ENCODE results near the gene BPIFB6. TPM values are rescaled to one million over a fixed set of nuclear protein-coding genes. Genes with fewer than 3 reads are reported as not detected.

BPIFB6 gene
- total and polyA plus RNA-seq, 10 donors: not detected

GRCh38 chr20:33030076-33030475 is 1.4 kb upstream of the BPIFB6 start:
- peaks cover 0 to 8% (median 0%) of the 10 kb centered on the region in 7 donors for H3K27me3 ChIP-seq (replicated peaks in 1 of 7)
- H3K9me3 ChIP-seq: peaks cover 0 to 11% (median 0%) of the 10 kb centered on the region in 8 donors
- no peaks in the 10 kb centered on the region for H3K36me3 ChIP-seq
- no peak for DNase-seq
- intact Hi-C loops (cut with DNase I; ENCODE audit: low total_unique reads): no loop called here
- H3K4me1 ChIP-seq: no peaks in the 10 kb centered on the region
- H3K27ac ChIP-seq: no peak overlapping the region
- TF ChIP-seq POLR2A (IDR thresholded peaks at IDR 0.05) (no peak), POLR2AphosphoS5 (IDR thresholded peaks at IDR 0.05) (no peak)
- TF ChIP-seq, protein P1, sequence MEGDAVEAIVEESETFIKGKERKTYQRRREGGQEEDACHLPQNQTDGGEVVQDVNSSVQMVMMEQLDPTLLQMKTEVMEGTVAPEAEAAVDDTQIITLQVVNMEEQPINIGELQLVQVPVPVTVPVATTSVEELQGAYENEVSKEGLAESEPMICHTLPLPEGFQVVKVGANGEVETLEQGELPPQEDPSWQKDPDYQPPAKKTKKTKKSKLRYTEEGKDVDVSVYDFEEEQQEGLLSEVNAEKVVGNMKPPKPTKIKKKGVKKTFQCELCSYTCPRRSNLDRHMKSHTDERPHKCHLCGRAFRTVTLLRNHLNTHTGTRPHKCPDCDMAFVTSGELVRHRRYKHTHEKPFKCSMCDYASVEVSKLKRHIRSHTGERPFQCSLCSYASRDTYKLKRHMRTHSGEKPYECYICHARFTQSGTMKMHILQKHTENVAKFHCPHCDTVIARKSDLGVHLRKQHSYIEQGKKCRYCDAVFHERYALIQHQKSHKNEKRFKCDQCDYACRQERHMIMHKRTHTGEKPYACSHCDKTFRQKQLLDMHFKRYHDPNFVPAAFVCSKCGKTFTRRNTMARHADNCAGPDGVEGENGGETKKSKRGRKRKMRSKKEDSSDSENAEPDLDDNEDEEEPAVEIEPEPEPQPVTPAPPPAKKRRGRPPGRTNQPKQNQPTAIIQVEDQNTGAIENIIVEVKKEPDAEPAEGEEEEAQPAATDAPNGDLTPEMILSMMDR (IDR thresholded peaks at IDR 0.05 in 8 of 11, conservative IDR thresholded peaks at IDR 0.05 in 3 of 11): no peak
- no peak overlapping the region for H3K4me3 ChIP-seq
- WGBS, 5 donors: 84 to 94% (median 86%) methylated on average over 7 to 9 of the region's 9 CpGs

DNA sequence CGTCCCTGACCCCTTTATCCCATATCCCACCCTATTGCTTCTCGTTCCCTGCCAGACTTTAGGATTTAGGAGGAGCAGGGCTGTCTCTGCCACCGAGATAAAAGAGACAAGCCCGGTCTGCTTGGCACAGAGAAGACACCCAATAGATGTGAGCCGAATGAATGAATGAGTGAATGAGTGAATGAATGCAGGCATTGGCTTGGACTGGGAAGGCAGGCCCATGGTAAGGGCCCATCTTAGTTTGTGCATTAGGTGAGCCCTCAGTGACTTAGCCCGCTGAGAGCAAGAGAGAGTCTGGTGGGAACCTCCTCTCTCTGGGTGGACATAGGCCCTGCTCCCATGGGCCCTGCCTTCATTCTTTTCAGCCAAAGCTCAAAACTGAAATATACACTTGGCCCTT is 879 bp upstream of the BPIFB6 start:
- Histone ChIP-seq H3K9me3 (peaks cover 0 to 11% (median 0%) of the 10 kb centered on the region in 8 donors), H3K36me3 (no peaks in the 10 kb centered on the region), H3K4me3 (no peak overlapping the region), H3K4me1 (no peaks in the 10 kb centered on the region), H3K27ac (no peak overlapping the region), H3K27me3 (replicated peaks in 1 of 7) (peaks cover 0 to 8% (median 0%) of the 10 kb centered on the region in 7 donors)
- intact Hi-C loops (cut with DNase I; ENCODE audit: low total_unique reads): no loop called here
- TF ChIP-seq, protein P1 (IDR thresholded peaks at IDR 0.05 in 8 of 11, conservative IDR thresholded peaks at IDR 0.05 in 3 of 11): no peak
- no peak for TF ChIP-seq POLR2A (IDR thresholded peaks at IDR 0.05)
- no peak for TF ChIP-seq POLR2AphosphoS5 (IDR thresholded peaks at IDR 0.05)
- 79 to 91% (median 83%) methylated on average over 6 of the region's 6 CpGs for WGBS, 5 donors
- no peak for DNase-seq

DNA sequence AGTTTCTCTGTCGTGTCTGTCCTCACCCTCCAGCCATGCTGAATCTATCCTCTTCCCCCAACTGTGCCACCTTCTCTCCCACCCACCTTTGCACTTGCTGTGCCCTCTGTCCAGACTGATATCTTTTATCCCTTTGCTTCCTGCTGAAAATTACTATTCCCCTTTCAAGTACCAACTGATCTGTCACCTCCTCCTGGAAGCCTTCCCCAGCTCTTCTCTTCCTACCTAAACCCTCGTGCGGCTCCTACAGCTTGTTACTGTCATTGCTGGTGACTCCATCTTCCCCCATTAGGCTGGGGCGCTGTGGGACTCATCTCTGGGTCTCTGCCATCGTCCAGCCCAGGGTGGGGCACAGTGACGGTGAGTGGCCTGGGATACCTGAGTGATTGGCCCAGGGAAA is 1.1 kb downstream of the BPIFB6 start:
- WGBS, 5 donors: 72 to 89% (median 82%) methylated on average over 6 of the region's 6 CpGs

GRCh38 chr20:33033381-33033780 is 1.9 kb downstream of the BPIFB6 start:
- TF ChIP-seq POLR2AphosphoS5 (IDR thresholded peaks at IDR 0.05): no peak
- no peak for TF ChIP-seq POLR2A (IDR thresholded peaks at IDR 0.05)
- TF ChIP-seq, protein P1 (IDR thresholded peaks at IDR 0.05 in 8 of 11, conservative IDR thresholded peaks at IDR 0.05 in 3 of 11): no peak
- no peaks in the 10 kb centered on the region for H3K4me1 ChIP-seq
- 62 to 78% (median 75%) methylated on average over 5 of the region's 5 CpGs for WGBS, 5 donors
- no peaks in the 10 kb centered on the region for H3K36me3 ChIP-seq
- peaks cover 0 to 11% (median 0%) of the 10 kb centered on the region in 8 donors for H3K9me3 ChIP-seq
- H3K4me3 ChIP-seq: no peak overlapping the region
- peaks cover 0 to under 1% (median 0%) of the 10 kb centered on the region in 7 donors for H3K27me3 ChIP-seq (replicated peaks in 1 of 7)
- no peak overlapping the region for H3K27ac ChIP-seq
- DNase-seq: no peak
- intact Hi-C loops (cut with DNase I; ENCODE audit: low total_unique reads): no loop called here

More for the DNA sequence above, 1.1 kb downstream of the BPIFB6 start:
- DNase-seq: no peak
- intact Hi-C loops (cut with DNase I; ENCODE audit: low total_unique reads): no loop called here
- TF ChIP-seq, protein P1 (IDR thresholded peaks at IDR 0.05 in 8 of 11, conservative IDR thresholded peaks at IDR 0.05 in 3 of 11): no peak
- TF ChIP-seq POLR2A (IDR thresholded peaks at IDR 0.05) (no peak), POLR2AphosphoS5 (IDR thresholded peaks at IDR 0.05) (no peak)
- H3K27ac ChIP-seq: no peak overlapping the region
- H3K4me3 ChIP-seq: no peak overlapping the region
- H3K36me3 ChIP-seq: no peaks in the 10 kb centered on the region
- H3K9me3 ChIP-seq: peaks cover 0 to 11% (median 0%) of the 10 kb centered on the region in 8 donors
- peaks cover 0 to 8% (median 0%) of the 10 kb centered on the region in 7 donors for H3K27me3 ChIP-seq (replicated peaks in 1 of 7)
- no peaks in the 10 kb centered on the region for H3K4me1 ChIP-seq
